NCI-H2171 (cell line): ENCODE results near the gene SNRNP70.
"Not testable (repeated sequence)": the region's sequence is repeated elsewhere in the genome, so short reads cannot be mapped to it uniquely, and the experiment has no call there.

ENCODE experiments used
- DNase-seq: peaks from one replicate; lab custom pipeline; 2025; lab: John Stamatoyannopoulos, UW

The SNRNP70 gene

GRCh38 chr19:49064768-49065611 is 20.3 kb upstream of the SNRNP70 start, which contains the start of gene NTF4:
TSS of gene NTF4 (minus strand) at chr19:49064818. CDS start at chr19:49061997, 2,821 bp downstream.
- DNase-seq: no peak

DNA sequence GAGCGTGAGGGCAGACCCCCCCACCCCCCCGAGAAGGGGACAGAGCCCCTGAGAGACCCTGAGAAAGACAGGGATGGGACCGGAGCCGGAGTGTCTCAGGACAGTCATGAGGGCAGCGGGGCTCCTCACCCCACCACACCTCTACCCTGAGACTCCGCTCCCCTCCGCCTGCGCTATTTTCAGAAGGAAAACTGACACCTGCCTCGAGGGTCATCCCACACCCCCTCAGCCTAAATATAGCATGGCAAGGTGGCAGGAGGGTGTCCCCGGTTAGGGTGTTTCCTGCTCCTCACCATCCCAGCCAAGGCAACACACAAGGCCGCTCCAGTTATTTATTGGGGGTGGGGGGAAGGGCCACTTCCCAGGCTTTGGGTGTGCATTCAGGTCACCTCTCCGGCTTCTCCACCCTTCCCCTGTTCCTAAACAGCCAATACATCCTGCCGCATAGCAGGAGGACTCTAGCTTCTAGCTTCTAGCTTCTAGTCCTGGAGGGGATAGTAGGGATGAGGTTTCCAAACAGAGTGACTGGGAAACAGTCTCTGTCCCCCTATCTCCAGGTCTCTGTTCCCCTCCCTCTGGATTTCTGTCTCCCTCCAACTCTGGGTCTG is 19.2 kb upstream of the SNRNP70 start:
- DNase-seq: no peak

DNA sequence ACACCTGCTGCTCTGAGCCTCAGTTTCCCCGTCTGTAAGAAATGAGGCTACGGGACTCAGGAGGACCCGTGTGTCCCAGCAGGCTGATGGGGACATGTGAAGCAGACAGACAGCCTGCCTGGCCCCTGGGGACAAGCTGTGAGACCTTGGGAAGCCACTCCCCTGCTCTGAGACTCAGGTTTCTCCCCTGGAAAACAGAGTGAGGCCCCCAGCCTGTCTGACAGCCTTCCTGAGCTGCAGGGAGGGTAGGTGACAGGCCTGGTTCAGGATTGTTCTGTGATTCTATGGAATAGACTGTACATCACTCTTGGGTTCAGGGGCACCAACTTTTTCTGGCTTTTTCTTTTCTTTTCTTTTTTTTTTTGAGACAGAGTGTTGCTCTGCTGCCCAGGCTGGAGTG is 17.7 kb upstream of the SNRNP70 start:
- peak; percentile 62 for DNase-seq

- DNase-seq: no peak
These were observed 16.2 kb upstream of the SNRNP70 start for GRCh38 chr19:49069026-49069425.

DNA sequence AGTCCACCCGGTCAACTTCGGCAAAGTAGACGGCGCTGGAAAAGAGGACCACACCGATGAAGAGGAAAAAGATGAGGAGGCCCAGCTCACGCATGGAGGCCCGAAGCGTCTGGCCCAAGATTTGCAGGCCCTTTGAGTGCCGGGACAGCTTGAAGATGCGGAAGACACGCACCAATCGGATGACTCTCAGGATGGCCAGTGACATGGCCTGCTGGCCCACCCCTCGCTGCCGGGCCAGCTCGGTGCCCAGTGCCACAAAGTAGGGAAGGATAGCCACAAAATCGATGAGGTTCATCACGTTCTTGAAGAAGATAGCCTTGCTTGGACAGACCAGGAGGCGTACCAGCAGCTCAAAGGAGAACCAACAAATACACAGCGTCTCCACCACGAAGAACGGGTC is 14.8 kb upstream of the SNRNP70 start:
- DNase-seq: no peak

DNA sequence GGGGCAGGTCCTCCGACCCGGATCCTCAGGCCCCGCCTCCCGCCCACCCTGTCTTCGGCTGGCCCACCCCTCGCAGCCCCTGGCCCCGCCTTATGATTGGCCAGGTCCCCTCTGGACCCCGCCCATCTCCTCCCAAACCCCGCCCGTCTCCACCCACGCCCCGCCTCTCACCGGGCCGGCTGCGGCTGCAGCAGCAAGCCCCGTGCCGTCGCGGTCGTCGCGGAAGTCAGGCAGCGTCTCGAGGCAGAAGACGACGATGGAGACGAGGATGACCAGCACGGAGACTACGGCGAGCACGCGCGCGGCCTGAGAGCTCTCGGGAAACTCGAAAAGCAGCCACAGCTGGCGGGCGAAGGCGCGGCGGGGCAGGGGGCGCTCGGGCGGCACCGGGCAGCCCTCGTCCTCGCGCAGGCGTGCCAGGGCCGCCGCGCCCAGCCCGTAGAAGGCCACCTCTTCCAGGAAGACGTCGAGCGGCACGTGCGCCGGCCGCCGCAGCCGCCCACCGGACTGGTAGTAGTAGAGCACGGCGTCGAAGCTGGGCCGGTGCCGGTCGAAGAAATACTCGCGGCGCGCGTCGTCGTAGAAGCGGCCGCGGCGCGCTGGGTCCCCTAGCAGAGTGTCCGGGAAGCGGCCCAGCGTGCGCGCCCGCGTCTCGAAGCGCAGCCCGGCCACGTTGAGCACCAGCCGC is 13.2 kb upstream of the SNRNP70 start:
- no peak for DNase-seq

GRCh38 chr19:49073514-49074378 is 11.5 kb upstream of the SNRNP70 start:
- DNase-seq: no peak

- DNase-seq: not testable (repeated sequence)
These were observed 10.4 kb upstream of the SNRNP70 start for GRCh38 chr19:49074869-49075268.

GRCh38 chr19:49080392-49080791 is 4.9 kb upstream of the SNRNP70 start:
- DNase-seq: no peak

- no peak for DNase-seq
These were observed 4.0 kb upstream of the SNRNP70 start for GRCh38 chr19:49081273-49081672.

- no peak for DNase-seq
These were observed 838 bp upstream of the SNRNP70 start for GRCh38 chr19:49084206-49085019.

GRCh38 chr19:49085868-49086232 is 599 bp downstream of the SNRNP70 start:
- DNase-seq: no peak

- no peak for DNase-seq
These were observed 1.0 kb downstream of the SNRNP70 start for GRCh38 chr19:49086296-49086695.

DNA sequence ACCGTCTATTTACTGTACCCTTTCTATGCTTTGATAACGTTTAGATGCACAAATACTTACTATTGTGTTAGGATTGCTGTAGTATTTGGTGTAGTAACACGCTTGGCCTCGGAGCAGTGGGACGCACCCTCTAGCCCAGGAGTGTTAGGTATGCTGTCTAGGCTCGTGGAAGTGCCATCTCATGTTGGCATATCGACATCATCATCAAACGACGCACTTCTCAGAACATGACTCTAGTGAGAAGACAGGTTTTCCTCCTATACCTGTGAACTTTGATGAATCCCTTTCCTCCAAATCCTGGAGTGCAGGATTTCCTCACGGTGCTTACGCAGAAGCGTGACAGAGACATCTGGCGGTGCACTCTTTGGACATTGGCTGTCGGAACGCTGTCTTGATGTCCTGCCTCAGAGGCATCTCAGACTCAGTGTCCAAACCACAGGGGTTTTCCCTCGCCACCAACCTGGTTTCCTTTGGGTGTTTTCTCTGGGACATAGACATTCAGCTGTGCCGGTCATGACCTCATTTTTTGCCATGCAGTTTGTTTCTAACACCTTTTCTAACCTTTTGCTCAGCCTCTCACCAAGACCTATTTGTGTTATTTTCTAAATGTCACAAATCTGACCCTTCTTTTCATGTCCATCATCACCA is 6.3 kb downstream of the SNRNP70 start:
- DNase-seq: no peak

- no peak for DNase-seq
These were observed 7.4 kb downstream of the SNRNP70 start for GRCh38 chr19:49092686-49093085.

GRCh38 chr19:49094505-49095482 is 9.5 kb downstream of the SNRNP70 start:
- no peak for DNase-seq

DNA sequence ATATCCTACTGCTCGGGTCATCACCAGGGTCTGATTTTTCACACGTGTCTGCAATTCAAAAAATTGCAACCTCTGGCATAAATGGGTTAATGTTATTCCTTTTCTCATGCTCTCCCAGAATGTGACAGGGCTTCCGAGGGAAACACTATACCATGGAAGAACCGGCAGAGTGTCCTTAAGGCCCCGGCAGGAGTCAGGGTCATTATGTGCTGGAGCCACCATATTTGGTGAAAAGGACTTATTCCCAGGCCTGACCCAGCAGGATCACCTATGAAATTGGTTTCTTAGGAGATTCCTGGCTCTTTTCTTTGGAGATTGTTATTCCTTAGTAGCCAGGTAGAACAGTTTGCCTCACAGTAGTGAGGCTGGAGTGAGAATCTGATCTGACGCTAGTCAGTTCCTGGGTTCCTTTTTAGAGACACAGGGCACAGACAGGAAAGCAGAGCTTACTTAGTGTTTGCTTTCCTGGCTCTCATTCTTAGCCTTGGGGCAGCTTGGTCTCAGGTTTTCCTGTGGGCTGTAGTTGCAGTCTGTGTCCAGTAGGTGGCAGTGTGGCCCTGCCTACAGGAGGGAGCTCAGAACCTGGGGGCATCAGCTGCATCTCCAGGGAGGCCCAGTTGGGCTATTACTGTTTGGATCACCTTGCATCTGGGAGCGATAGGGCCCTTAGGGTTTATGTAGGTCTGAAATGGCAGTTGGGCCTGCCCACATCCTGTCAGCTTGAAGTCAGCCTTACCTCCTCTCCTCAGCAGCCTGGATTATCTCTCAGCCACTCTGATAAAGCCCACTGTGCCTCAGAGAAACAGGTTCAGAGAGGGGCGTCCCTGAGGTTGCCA is 12.4 kb downstream of the SNRNP70 start:
- no peak for DNase-seq

DNA sequence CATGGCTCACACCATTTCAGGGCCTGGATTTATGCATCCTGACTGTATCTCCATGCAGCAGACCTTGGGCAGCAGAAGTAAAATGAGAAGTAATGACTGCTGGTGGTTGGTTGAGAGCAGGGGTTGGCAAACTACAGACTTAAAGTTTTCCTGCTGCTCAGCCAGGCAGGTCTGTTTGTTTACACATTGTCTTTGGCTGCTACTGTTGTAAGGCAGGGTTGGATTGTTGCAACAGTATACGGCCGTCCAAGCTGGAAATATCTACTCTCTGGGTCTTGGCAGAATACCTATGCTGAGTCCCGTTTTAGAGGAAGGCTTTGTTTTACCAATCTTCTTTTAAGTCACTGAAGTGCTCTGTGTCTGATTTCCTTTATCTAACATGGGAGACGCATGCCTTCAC is 13.5 kb downstream of the SNRNP70 start:
- no peak for DNase-seq
